ENCODE data around the gene RAPGEF1. TPM values are rescaled to one million over a fixed set of nuclear protein-coding genes. Genes with fewer than 3 reads are reported as not detected.

Gene RAPGEF1
- total and polyA plus RNA-seq, 9 of the 15 experiments (the other 6 are each of a cell fraction or from before 2014, with no cell fraction given) = 0.06 to 44.1 (median 19.9) TPM

DNA sequence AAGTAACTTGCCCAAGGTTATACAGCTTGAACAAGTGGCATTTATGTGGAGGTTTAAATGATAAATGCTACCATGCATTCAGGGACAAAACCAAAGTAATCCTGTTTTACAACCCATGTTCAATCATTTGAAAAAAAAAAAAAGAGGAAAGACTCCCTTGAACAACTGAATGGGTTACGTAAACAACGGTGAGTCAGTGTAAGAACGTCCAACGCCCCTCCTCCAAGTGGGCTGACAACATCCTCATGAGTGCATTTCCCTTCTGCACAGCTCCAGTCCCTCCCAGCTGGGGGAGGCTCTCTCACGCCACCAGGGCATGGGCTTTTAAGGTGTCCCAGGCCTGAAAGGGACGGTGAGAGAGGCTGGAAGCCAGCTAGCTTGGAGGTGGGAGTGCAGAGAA is 104.6 kb downstream of the RAPGEF1 start (continued):
- TF ChIP-seq, protein P1, sequence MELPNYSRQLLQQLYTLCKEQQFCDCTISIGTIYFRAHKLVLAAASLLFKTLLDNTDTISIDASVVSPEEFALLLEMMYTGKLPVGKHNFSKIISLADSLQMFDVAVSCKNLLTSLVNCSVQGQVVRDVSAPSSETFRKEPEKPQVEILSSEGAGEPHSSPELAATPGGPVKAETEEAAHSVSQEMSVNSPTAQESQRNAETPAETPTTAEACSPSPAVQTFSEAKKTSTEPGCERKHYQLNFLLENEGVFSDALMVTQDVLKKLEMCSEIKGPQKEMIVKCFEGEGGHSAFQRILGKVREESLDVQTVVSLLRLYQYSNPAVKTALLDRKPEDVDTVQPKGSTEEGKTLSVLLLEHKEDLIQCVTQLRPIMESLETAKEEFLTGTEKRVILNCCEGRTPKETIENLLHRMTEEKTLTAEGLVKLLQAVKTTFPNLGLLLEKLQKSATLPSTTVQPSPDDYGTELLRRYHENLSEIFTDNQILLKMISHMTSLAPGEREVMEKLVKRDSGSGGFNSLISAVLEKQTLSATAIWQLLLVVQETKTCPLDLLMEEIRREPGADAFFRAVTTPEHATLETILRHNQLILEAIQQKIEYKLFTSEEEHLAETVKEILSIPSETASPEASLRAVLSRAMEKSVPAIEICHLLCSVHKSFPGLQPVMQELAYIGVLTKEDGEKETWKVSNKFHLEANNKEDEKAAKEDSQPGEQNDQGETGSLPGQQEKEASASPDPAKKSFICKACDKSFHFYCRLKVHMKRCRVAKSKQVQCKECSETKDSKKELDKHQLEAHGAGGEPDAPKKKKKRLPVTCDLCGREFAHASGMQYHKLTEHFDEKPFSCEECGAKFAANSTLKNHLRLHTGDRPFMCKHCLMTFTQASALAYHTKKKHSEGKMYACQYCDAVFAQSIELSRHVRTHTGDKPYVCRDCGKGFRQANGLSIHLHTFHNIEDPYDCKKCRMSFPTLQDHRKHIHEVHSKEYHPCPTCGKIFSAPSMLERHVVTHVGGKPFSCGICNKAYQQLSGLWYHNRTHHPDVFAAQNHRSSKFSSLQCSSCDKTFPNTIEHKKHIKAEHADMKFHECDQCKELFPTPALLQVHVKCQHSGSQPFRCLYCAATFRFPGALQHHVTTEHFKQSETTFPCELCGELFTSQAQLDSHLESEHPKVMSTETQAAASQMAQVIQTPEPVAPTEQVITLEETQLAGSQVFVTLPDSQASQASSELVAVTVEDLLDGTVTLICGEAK (IDR thresholded peaks at IDR 0.05) = peak; percentile 58; the same call in 1 of the 2 replicates
- TF ChIP-seq, protein P1 (CRISPR knock-in tag; IDR thresholded peaks at IDR 0.05) = no peak
- TF ChIP-seq NR4A1 (CRISPR knock-in tag; IDR thresholded peaks at IDR 0.05) (no peak), NR4A1 (tag; IDR thresholded peaks at IDR 0.05) (no peak), HDAC1 (IDR thresholded peaks at IDR 0.05) (0 out of 4 replicates have a peak, but pooled peaks of 1 of the 2 experiments have one; percentile 31), GTF2A2 (tag; IDR thresholded peaks at IDR 0.05) (no peak), ZNF165 (CRISPR knock-in tag; IDR thresholded peaks at IDR 0.05; ENCODE audit: borderline replicate concordance) (no peak), ZNF75A (CRISPR knock-in tag; IDR thresholded peaks at IDR 0.05) (no peak), ZNF133 (CRISPR knock-in tag; IDR thresholded peaks at IDR 0.05) (no peak), CREBBP (IDR thresholded peaks at IDR 0.05; ENCODE audit: low read depth, low read length) (no peak), ZBED1 (IDR thresholded peaks at IDR 0.05) (no peak), XRCC4 (IDR thresholded peaks at IDR 0.05; ENCODE audit: extremely low read depth, insufficient read depth, insufficient read length) (no peak), FOXP1 (CRISPR knock-in tag; IDR thresholded peaks at IDR 0.05) (peak; percentile 25; the same call in 1 of the 2 replicates)
- TF ChIP-seq, protein P2, sequence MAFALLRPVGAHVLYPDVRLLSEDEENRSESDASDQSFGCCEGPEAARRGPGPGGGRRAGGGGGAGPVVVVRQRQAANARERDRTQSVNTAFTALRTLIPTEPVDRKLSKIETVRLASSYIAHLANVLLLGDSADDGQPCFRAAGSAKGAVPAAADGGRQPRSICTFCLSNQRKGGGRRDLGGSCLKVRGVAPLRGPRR (CRISPR knock-in tag; IDR thresholded peaks at IDR 0.05) = no peak
- TF ChIP-seq, protein P3, sequence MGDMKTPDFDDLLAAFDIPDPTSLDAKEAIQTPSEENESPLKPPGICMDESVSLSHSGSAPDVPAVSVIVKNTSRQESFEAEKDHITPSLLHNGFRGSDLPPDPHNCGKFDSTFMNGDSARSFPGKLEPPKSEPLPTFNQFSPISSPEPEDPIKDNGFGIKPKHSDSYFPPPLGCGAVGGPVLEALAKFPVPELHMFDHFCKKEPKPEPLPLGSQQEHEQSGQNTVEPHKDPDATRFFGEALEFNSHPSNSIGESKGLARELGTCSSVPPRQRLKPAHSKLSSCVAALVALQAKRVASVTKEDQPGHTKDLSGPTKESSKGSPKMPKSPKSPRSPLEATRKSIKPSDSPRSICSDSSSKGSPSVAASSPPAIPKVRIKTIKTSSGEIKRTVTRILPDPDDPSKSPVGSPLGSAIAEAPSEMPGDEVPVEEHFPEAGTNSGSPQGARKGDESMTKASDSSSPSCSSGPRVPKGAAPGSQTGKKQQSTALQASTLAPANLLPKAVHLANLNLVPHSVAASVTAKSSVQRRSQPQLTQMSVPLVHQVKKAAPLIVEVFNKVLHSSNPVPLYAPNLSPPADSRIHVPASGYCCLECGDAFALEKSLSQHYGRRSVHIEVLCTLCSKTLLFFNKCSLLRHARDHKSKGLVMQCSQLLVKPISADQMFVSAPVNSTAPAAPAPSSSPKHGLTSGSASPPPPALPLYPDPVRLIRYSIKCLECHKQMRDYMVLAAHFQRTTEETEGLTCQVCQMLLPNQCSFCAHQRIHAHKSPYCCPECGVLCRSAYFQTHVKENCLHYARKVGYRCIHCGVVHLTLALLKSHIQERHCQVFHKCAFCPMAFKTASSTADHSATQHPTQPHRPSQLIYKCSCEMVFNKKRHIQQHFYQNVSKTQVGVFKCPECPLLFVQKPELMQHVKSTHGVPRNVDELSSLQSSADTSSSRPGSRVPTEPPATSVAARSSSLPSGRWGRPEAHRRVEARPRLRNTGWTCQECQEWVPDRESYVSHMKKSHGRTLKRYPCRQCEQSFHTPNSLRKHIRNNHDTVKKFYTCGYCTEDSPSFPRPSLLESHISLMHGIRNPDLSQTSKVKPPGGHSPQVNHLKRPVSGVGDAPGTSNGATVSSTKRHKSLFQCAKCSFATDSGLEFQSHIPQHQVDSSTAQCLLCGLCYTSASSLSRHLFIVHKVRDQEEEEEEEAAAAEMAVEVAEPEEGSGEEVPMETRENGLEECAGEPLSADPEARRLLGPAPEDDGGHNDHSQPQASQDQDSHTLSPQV (IDR thresholded peaks at IDR 0.05) = peak; percentile 21; the same call in 1 of the 2 replicates
